SK-N-SH treated with all-trans-retinoic acid at 6 μM for 48 hours (cell line): ENCODE results near the gene IFT172.

Source experiments
- ATAC-seq: fragments of 200-7000 bp; cut with Tn5 transposase; 3 replicates; pipeline ENCODE4 v1.9.1; 2020; ENCODE audit warnings: mild to moderate bottlenecking, moderate library complexity
- ARNTL ChIP-seq: fragments of 450-650 bp; formaldehyde crosslinking; IDR thresholded peaks from 2 replicates; pipeline ENCODE4 v1.5.0; 2020; ENCODE audit warnings: low read depth, mild to moderate bottlenecking, moderate library complexity, borderline replicate concordance
- CSDC2 ChIP-seq: fragments of 250-450 bp; sonication (Bioruptor Pico); IDR thresholded peaks from 2 replicates; pipeline ENCODE4 v1.5.0; 2020; ENCODE audit warnings: mild to moderate bottlenecking, moderate library complexity
- OSR1 ChIP-seq: fragments of 250-450 bp; sonication (Bioruptor Pico); IDR thresholded peaks from 2 replicates; pipeline ENCODE4 v1.8.0; 2022; ENCODE audit warnings: moderate library complexity, mild to moderate bottlenecking, inconsistent platforms
- PPARA ChIP-seq: fragments of 250-450 bp; sonication (Bioruptor Pico); IDR thresholded peaks from 2 replicates; pipeline ENCODE4 v1.5.0; 2020; ENCODE audit warnings: mild to moderate bottlenecking, borderline replicate concordance
- RARB ChIP-seq: fragments of 250-450 bp; sonication (Bioruptor Pico); IDR thresholded peaks from 2 replicates; pipeline ENCODE4 v1.8.0; 2021; ENCODE audit warnings: mild to moderate bottlenecking, moderate library complexity
- SNAI2 ChIP-seq: fragments of 250-450 bp; sonication (Bioruptor Pico); IDR thresholded peaks from 2 replicates; pipeline ENCODE4 v1.5.0; 2020; ENCODE audit warnings: mild to moderate bottlenecking, moderate library complexity
- TCF4 ChIP-seq: fragments of 250-450 bp; sonication (Bioruptor Pico); IDR thresholded peaks from 2 replicates; pipeline ENCODE4 v1.8.0; 2021; ENCODE audit warnings: mild to moderate bottlenecking, moderate library complexity, borderline replicate concordance
- ZC3H10 ChIP-seq: fragments of 250-450 bp; sonication (Bioruptor Pico); IDR thresholded peaks from 2 replicates; pipeline ENCODE4 v1.5.1; 2021; ENCODE audit warnings: mild to moderate bottlenecking, moderate library complexity
- ZFP3 ChIP-seq: fragments of 250-450 bp; sonication (Bioruptor Pico); IDR thresholded peaks from 2 replicates; pipeline ENCODE4 v1.5.0; 2020; ENCODE audit warnings: mild to moderate bottlenecking, moderate library complexity
- ZNF70 ChIP-seq: fragments of 450-650 bp; formaldehyde crosslinking; IDR thresholded peaks from 2 replicates; pipeline ENCODE4 v1.5.0; 2020; ENCODE audit warnings: mild to moderate bottlenecking, moderate library complexity
- ZNF8 ChIP-seq: fragments of 450-650 bp; formaldehyde crosslinking; IDR thresholded peaks from 2 replicates; pipeline ENCODE4 v1.5.0; 2020; ENCODE audit warnings: mild to moderate bottlenecking, moderate library complexity
- TF ChIP-seq, protein P1 (sequence below): fragments of 250-450 bp; sonication (Bioruptor Pico); IDR thresholded peaks from 2 replicates; pipeline ENCODE4 v1.8.0; 2020; ENCODE audit warnings: mild to moderate bottlenecking, moderate library complexity, borderline replicate concordance
- TF ChIP-seq, protein P2 (sequence below): fragments of 250-450 bp; sonication (Bioruptor Pico); IDR thresholded peaks from 2 replicates; pipeline ENCODE4 v1.5.0; 2020; ENCODE audit warnings: mild to moderate bottlenecking, moderate library complexity
- TF ChIP-seq, protein P3 (sequence below): fragments of 250-450 bp; sonication (Bioruptor Pico); IDR thresholded peaks from 2 replicates; pipeline ENCODE4 v1.8.0; 2021; ENCODE audit warnings: low read depth, mild to moderate bottlenecking, moderate library complexity, borderline replicate concordance
- TF ChIP-seq, protein P4 (sequence below): fragments of 250-450 bp; sonication (Bioruptor Pico); IDR thresholded peaks from 2 replicates; pipeline ENCODE4 v1.5.1; 2021; ENCODE audit warnings: mild to moderate bottlenecking, moderate library complexity

The IFT172 gene

DNA sequence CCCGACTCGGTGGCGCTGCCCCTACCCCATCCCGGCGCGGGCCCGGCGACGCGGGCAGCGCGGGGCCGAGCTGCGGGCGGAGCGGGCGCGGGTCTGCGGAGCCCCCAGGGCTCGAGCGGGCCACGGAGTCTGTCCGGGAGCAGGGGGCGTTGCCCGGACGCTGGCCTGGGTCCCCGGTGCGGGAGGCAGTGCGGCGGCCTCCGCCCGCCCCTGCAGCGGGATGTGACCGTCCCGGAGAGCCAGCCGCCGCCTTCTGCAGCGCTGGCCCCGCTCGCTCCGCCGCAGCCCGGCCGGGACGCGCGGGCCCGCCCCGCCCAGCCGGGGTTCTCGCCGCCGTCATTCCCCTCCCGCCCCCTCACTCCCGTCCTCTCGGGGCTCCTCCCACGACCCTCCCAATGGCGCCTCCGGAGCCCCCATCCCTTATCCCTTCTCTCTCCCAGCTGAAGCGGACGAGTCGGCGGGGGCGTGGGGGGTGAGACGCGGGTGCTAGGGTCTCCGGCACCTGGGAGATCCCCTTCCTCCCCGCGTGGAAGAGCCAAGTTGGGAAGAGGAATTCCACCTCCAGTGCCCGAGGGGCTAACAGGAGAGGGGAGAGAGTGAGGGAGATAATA, 5.5 kb upstream of the IFT172 start, which contains the start of gene FNDC4:
TSS of gene FNDC4 (minus strand) at position 257 of the 611 bp plus-strand sequence. CDS start 521 bp downstream, outside the sequence.
- no peak for TF ChIP-seq CSDC2 (CRISPR knock-in tag)
- TF ChIP-seq, protein P1, sequence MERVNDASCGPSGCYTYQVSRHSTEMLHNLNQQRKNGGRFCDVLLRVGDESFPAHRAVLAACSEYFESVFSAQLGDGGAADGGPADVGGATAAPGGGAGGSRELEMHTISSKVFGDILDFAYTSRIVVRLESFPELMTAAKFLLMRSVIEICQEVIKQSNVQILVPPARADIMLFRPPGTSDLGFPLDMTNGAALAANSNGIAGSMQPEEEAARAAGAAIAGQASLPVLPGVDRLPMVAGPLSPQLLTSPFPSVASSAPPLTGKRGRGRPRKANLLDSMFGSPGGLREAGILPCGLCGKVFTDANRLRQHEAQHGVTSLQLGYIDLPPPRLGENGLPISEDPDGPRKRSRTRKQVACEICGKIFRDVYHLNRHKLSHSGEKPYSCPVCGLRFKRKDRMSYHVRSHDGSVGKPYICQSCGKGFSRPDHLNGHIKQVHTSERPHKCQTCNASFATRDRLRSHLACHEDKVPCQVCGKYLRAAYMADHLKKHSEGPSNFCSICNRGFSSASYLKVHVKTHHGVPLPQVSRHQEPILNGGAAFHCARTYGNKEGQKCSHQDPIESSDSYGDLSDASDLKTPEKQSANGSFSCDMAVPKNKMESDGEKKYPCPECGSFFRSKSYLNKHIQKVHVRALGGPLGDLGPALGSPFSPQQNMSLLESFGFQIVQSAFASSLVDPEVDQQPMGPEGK (CRISPR knock-in tag): no peak
- 0 out of 2 replicates have a peak, but pooled peaks have one; percentile 27 for TF ChIP-seq ZNF70 (CRISPR knock-in tag)
- ATAC-seq: peak; percentile 81

DNA sequence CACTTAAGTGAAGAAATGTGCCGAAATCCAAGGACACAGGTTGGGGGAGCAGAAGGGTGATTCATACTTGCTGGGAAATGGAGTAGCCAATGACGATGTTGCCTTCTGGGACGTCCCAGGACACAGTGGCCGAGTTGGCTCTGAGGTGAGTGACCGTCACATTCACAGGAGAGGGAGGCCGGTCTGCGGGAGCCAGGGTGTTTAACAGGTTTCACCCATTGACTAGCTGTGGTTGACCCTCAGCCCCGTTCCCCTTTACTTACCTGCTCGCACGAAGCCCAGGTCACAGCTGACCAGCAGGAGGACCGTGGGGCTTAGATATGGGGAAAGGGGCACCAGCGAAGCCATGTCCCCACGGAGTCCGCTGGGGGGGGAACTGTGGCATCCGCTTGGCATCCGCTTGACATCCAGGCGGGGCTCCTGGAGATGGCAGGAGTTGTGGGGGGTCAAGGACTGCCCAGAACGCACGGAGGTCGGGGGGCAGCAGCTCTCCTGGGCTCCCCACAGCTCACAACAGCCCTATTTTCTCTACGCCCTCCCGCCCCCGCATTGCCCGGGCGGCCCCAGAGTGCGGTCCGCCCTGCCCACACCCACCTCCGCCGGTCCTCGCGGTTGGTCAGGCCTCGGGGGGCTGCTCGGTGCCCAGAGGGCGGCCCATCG, 4.9 kb upstream of the IFT172 start:
- ATAC-seq: no peak; the same call in 2 of the 3 replicates
- TF ChIP-seq ZFP3 (CRISPR knock-in tag) (no peak), ZC3H10 (CRISPR knock-in tag) (no peak), SNAI2 (CRISPR knock-in tag) (no peak), OSR1 (CRISPR knock-in tag) (no peak), ZNF8 (no peak), TCF4 (CRISPR knock-in tag) (no peak), RARB (no peak), PPARA (CRISPR knock-in tag) (no peak), ZNF70 (CRISPR knock-in tag) (no peak)
- TF ChIP-seq, protein P2, sequence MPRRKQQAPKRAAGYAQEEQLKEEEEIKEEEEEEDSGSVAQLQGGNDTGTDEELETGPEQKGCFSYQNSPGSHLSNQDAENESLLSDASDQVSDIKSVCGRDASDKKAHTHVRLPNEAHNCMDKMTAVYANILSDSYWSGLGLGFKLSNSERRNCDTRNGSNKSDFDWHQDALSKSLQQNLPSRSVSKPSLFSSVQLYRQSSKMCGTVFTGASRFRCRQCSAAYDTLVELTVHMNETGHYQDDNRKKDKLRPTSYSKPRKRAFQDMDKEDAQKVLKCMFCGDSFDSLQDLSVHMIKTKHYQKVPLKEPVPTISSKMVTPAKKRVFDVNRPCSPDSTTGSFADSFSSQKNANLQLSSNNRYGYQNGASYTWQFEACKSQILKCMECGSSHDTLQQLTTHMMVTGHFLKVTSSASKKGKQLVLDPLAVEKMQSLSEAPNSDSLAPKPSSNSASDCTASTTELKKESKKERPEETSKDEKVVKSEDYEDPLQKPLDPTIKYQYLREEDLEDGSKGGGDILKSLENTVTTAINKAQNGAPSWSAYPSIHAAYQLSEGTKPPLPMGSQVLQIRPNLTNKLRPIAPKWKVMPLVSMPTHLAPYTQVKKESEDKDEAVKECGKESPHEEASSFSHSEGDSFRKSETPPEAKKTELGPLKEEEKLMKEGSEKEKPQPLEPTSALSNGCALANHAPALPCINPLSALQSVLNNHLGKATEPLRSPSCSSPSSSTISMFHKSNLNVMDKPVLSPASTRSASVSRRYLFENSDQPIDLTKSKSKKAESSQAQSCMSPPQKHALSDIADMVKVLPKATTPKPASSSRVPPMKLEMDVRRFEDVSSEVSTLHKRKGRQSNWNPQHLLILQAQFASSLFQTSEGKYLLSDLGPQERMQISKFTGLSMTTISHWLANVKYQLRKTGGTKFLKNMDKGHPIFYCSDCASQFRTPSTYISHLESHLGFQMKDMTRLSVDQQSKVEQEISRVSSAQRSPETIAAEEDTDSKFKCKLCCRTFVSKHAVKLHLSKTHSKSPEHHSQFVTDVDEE: no peak
- TF ChIP-seq, protein P3, sequence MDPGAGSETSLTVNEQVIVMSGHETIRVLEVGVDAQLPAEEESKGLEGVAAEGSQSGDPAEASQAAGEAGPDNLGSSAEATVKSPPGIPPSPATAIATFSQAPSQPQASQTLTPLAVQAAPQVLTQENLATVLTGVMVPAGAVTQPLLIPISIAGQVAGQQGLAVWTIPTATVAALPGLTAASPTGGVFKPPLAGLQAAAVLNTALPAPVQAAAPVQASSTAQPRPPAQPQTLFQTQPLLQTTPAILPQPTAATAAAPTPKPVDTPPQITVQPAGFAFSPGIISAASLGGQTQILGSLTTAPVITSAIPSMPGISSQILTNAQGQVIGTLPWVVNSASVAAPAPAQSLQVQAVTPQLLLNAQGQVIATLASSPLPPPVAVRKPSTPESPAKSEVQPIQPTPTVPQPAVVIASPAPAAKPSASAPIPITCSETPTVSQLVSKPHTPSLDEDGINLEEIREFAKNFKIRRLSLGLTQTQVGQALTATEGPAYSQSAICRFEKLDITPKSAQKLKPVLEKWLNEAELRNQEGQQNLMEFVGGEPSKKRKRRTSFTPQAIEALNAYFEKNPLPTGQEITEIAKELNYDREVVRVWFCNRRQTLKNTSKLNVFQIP (CRISPR knock-in tag): no peak
- TF ChIP-seq, protein P1 (CRISPR knock-in tag): no peak

DNA sequence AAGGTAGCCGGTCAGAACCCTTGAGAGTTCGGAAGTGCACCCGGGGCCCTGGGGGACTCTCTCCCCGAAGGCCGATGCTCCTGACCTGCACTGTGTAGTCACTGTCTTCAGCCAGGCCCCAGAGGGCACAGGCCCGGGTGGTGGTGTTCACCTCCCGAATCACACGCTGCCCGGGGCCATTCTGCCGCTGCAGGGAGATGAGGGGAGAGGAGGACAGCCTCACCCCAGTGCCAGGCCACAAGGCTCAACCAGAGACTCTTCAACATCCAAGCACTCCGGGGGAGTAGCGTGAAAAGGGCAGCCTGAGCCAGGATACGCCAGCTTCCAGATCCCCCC, 4.4 kb upstream of the IFT172 start:
- TF ChIP-seq, protein P4, sequence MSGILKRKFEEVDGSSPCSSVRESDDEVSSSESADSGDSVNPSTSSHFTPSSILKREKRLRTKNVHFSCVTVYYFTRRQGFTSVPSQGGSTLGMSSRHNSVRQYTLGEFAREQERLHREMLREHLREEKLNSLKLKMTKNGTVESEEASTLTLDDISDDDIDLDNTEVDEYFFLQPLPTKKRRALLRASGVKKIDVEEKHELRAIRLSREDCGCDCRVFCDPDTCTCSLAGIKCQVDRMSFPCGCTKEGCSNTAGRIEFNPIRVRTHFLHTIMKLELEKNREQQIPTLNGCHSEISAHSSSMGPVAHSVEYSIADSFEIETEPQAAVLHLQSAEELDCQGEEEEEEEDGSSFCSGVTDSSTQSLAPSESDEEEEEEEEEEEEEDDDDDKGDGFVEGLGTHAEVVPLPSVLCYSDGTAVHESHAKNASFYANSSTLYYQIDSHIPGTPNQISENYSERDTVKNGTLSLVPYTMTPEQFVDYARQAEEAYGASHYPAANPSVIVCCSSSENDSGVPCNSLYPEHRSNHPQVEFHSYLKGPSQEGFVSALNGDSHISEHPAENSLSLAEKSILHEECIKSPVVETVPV (CRISPR knock-in tag): no peak
- TF ChIP-seq, protein P3 (CRISPR knock-in tag): no peak
- TF ChIP-seq SNAI2 (CRISPR knock-in tag): no peak
- ATAC-seq: no peak

DNA sequence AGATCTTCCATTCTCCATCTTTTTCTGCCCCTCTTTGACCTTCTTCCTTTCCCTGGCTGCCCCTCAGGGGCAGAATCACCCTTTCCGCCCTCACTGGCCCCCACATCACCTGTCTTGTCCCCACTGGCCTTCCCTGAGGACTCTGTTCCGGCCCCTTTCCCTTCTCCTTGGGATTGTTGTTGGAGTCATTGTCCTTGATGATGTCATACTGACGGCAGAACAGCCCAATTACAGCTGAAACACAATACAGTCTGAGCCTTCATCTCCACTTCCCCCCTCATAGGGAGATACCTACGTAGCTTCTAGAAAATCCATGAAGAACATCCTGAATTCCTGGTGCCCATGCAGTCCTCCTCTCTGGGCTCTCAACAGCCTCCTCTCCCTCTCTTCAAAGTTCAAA, 3.0 kb upstream of the IFT172 start:
- TF ChIP-seq ARNTL: no peak
- no peak for ATAC-seq
